GM21423 (cell line): Measurements from ENCODE around the gene IL1RAPL1.

Source experiments
- ATAC-seq: cut with Tn5 transposase; IDR thresholded peaks from one replicate; pipeline ENCODE4 v1.9.1; 2021; ENCODE audit warnings: mild to moderate bottlenecking, moderate library complexity; ENCODE audit not compliant: unreplicated experiment

IL1RAPL1 gene

DNA sequence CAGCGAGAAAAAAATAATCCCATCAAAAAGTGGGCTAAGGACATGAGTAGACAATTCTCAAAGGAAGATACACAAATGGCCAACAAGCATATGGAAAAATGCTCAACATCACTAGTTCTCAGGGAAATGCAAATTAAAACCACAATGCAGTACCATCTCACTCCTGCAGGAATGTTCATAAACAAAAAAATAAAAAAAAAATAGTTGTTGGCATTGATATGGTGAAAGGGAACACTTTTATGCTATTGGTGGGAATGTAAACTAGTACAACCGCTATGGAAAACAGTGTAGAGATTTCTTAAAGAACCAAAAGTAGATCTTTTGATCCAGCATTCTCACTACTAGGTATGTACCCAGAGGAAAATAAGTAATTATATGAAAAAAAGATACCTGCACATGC lies 1119.8 kb downstream of the IL1RAPL1 start:
- ATAC-seq: no peak

DNA sequence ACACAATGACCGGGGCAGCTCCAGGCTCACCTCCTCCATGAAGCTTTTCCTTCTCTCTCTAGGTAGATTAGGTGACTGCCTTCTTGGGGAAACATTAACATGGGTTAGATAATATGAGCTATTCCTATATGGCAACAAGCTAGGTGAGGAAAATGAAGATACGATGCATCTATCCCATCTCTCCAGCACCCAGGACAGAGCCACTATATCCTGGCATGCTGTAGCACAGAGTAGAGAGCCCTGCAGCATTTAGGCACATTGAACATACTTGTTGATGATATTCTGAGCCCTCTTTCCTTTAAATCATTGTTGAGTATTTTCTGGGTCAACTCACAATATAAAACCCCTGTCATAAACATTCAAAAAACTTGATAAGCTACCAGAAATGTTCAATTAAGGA lies 1133.9 kb downstream of the IL1RAPL1 start:
- ATAC-seq: no peak

DNA sequence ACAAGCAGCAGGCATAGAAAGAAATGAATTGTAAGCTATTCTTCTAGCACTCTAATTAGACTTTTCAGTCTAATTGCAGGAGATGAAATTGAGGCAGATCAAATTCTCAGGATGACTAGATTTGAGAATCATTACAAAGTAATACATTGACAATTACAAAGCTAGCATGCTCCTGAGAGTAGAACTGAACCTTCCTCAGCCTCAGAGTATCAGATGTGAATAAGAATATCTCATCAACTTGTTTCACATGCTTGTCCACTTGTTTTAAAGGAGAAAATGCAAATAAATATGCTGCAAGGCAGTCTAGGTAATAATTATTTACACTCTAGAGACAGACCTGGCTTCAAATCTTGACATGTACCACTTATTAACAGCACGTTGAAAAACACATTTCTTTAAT lies 1137.1 kb downstream of the IL1RAPL1 start:
- no peak for ATAC-seq

DNA sequence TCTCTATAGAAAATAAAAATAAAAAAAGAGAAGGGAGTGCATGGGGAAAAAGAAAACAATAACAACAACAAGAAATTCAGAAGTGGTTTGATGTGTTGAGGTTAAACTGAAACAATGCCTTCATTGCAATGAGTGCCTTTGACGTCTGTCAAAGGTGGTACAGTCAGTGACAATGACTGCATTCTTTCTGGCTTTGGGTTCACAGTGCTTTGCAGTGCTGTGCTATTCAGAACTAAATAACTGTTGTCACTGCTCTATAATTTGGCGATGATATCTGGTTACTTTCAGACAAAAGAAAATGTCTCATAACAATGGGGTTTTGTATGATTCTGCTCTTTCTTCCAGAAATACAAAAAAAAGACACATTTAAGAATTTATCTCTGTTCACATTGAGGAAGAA lies 1139.6 kb downstream of the IL1RAPL1 start:
- ATAC-seq: no peak

DNA sequence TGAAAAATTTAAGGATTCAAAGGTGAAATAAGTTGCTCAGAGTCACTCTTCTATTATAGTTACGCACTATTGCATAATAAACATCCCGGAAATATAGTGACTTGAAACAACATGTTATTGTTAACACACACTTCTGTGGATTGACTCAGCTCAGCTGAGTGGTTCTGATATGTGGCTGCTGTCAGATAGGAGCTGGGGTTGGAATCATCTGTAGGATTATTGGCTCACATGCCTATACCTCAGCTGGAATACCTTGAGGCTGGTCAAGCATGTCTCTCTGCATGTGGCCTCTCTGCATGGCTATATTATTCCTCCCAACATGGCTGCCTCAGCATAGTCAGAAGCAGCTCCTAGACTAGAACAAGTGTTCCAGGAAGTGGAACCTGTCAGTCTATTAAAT lies 1141.4 kb downstream of the IL1RAPL1 start:
- ATAC-seq: no peak

DNA sequence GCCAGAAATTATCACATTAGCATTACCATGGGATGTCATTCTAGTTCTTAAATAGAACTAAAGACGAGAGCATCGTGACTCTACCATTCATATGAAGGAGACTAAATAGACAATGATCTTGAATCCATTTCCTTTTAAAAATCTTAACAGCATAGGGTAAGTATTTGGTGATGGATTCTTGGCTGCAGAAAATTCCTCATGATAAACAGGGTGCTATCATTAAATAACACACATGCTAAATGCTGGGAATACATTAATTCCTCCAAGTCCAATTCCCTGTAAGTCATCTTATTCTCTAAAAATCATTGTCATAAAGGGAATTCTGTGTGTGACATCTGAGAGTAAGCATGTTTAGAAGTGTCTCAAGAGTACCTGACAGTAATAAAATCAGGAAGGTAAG lies 1157.7 kb downstream of the IL1RAPL1 start:
- ATAC-seq: no peak

DNA sequence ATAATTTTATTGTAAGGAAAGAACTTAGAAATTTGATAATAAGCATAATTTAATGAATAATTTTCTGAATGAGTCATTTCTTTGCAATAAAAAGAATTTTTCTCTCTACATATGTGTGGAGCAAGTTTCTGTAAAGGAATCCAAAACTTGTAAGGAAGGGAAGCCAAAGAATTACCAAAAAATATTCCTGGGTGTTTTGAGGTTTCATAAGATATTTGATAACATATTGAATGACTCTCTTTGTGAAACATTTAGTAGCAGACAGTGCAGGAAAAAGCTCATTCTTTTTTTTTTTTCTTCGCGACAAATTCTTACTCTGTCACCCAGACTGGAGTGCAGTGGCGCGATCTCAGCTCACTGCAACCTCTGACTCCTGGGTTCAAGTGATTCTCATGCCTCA lies 1159.1 kb downstream of the IL1RAPL1 start:
- no peak for ATAC-seq

DNA sequence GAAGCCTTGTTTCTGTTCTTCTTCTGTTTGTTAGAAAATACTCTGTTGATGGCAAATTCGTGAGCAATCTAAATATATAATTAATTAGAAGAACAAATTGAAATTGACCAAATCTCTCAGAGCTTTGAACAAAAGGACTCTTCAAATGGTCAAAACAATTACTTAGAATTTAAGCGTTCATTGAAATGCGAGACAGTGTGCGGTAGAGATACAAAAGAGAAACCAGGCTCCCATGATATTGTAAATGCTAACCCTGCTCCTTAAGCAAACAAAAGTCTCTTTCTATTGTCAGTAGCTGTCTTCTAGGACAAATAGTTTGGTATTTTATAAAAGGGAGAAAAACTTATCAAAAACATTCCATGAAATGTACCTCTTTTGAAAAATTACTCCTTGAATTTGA lies 1174.8 kb downstream of the IL1RAPL1 start:
- no peak for ATAC-seq

DNA sequence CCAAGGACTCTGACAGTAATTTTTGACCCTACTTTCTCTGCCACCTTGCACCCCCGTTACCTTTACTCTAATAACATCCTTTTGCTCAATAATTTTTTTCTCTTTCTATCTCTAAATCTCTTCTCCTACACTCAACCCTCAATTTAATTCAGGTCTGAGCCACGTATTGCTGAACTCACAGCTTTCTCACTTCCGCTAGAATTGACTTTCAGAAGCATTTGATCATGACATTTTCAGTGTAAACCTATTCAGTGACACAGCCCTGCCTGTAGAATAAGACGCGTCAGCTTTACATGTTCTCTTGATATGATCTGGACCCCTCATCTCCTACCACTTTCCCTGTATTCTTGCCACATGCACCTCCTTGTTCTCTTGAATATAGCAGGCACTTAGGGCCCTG lies 1188.6 kb downstream of the IL1RAPL1 start:
- ATAC-seq: no peak

DNA sequence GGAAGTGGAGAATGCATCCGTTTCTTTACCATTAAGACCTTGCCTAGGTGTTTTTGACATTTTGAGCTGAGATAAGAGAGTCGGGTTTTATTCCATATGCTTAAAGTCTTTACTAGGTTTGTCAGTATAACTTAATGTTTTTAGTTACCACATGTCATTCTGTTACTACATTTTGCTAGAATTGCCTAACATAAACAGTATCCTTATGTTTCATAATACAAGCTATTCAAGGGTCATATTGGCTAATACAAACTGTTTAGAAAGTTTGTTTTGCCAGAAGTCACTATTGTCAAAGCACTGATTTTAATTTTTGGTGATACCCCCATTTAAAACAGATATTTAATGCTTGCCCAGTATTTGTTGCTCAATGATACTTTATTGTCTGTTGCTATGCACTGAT lies 1200.4 kb downstream of the IL1RAPL1 start:
- ATAC-seq: no peak

DNA sequence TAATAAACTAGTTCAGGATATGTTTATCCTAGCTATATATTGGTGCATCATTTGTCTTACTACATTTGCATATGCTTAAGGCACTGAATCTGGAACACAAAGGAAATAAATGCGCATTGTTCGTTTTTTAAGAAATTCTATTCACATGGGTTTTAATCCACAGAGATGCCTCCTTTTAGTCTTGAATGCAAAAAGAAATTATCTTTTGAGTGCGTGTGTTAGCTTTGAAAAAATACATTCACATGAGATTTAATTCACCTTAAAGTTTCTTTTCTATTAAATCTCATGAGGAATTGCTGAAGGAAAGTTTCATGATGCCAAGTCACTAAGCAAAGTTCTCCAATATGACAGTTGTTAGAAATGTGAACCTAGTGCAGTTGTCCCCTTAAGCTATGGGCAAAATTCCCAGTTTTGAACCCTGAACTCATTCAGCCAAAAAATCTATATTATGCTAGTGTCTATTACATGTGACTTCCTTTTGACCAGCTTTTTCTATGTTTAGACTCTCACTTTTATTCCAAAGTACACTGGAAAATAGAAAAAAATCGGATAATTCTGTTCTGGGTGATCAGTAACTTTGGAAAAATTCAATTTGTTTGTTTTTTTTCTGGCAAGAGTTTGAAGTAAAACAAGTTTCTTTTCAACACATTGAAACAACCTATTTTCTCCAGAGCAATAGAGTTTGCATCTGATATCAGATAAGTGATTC lies 1201.9 kb downstream of the IL1RAPL1 start:
- ATAC-seq: no peak

DNA sequence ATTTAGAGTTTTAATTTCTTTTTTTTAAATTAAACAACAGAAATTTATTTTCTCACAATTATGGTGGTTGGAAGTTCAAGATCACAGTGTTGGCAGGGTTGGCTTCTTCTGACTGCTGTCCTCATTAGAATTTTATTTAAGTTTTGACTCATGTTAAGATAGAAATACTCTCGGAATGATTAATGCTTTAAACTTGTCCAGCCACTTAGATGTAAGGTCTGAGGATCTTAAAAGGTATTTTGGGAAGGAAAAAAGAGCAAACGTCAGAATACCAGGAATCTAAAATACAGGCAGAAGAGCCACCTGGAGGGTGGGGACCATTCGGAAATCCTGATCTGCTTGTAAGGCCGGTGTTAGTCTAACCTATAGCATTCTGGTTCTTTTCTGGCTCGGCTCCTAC lies 1205.1 kb downstream of the IL1RAPL1 start:
- ATAC-seq: no peak

DNA sequence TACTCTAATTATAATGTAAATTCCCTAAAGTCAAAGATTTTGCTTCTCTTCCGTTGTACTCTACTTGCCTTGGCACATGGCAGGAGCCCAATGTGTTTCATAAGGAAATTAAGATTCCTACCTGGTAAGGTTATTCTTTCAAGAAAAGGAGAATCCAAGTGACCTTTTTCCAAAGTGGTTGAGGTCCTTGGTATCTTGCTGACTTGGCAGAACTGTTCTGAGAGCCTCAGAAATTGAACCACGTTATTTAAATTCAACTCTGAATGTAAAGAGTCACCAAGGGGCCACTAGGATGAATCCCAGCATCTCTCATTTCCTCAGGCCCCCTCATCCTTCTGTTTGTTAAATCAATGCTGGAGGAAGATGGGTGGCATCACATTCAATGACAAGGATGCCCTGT lies 1209.9 kb downstream of the IL1RAPL1 start:
- no peak for ATAC-seq

DNA sequence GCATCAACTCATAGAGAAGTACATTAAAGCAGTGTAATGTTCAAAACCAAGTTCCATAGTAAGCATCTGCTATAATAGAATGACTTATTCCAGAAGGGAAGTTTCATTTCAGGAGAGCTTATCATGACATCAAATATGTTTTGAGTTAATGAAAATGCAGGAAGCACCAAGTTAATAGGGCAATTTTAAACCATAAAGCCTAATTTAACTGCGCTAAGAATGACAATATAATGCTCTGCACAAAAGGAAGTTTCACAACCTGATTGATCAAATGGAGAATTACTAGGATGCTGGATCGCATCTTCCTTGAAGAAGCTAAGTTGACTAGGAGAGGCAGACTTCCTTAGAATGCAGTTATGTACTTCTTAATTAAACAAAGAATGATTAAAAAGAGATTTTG lies 1211.2 kb downstream of the IL1RAPL1 start:
- no peak for ATAC-seq

DNA sequence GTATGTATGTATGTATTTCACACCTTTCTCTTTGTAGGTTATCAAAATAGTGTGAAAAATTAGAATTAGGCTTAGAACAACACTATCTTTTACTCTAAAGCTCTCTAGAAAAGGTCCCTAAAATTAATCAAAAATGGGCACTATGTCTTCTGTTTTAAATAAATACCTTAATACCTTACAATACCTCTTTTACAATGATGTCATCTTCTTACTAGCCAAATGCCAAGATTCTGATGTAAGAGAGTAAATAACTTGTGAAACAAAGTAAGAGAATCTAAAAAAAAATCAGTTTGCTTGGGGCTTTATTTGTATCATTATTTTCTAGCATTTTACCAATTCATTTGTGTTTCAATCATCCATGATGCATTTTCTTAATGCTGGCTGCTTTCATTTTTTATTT lies 1225.9 kb downstream of the IL1RAPL1 start:
- no peak for ATAC-seq

DNA sequence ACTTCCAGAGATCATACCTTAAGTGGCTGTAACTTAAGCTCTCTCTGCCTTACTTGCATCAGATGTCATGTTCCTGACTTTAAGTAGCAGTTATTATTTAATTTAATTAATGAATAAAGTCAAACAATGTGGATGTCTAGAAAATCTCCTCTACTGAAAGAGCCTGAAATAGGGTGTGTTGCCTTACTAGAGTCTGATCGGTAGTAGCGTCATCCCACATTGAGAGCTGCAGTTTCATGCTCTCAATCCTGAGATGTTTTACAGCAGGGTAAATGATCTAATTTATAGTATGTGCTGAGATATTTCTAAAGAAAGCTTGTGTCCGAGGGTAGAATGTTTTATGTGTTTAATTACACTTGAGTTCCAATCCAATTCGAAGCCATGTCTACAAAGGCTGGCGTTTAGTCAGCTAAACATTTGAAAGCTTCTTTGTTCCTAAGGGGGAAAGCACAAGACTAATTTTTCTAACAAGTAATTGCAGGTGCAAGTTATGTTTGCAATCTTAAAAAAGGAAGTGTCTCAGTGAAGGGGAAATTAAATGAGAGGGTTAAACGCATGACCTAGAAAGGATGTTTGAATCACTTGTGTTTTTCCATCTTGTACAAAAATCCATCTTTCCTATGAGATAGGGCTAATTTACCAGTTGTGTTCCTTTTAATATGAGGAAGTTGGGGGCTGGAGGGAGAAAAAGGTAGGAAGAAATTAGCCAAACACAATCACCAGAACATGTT lies 1237.1 kb downstream of the IL1RAPL1 start:
- ATAC-seq: no peak

DNA sequence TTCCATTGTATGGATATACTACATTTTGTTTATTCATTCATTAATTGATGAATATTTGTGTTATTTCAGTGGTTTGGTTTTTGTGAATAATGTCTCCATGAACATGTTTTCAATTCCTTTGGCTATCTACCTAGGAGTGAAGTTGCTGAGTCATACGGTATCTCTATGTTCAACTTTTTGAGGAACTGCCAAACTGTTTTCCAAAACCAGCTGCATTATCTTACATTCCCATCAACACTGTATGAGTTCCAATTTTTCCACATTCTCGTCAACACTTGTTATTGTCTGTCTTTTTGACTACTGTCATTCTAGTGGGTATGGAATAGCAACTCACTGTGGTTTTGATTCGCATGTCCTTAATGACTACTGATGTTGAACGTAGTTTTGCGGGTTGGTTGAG lies 1239.5 kb downstream of the IL1RAPL1 start:
- ATAC-seq: no peak

DNA sequence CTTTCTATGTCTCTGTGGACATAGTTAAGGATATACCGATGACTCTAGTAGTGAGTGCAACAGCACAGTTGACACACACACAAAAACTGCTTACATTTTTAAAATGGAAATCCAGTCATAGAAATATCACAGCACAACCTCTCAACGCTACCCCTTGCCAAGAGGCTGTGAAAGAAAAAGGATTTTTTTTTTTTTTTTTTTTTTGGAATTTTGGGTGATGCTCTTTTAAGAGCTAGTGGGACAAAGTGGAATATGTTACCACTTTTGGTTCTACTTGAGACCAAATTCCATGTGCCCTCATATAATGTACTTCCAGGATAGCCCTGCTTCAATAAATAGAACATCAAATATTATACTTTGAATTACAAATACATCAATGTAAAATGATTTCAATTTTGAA lies 1247.1 kb downstream of the IL1RAPL1 start:
- ATAC-seq: no peak

DNA sequence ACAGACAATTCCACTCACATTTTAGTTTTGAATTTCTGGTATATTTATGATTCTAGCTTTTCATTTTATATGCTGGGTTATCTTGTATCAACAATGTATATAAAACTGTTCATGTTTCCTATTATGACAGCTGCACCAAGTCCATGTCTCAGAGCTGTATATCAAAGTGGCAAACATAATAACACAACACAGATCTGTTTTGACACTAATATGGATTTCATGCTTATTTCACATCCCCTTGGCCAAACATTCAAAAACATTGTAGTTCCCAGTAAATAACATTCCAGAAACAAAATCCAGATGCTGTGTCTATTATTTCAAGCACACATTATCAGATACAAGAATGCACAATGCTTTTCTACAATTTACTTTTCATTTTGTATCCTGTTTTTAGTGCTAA lies 1247.5 kb downstream of the IL1RAPL1 start:
- ATAC-seq: no peak

DNA sequence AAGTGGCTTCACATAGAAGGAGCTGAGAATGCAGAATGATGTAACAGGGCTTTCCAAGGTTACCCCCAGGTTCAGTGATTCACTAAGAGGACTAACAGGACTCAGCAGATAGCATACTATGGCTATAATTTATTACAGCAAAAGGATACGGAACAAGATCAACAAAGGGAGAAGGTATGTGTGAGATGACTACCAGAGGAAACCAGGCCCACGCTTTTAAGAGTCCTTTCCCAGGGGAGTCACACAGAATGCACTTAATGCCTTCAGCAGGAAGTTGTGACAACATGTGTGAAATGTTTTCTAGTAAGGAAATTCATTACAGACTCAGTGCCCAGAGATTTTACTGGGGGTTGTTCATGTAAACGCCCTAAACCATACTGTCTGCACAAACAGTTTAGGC lies 1254.5 kb downstream of the IL1RAPL1 start:
- ATAC-seq: no peak

DNA sequence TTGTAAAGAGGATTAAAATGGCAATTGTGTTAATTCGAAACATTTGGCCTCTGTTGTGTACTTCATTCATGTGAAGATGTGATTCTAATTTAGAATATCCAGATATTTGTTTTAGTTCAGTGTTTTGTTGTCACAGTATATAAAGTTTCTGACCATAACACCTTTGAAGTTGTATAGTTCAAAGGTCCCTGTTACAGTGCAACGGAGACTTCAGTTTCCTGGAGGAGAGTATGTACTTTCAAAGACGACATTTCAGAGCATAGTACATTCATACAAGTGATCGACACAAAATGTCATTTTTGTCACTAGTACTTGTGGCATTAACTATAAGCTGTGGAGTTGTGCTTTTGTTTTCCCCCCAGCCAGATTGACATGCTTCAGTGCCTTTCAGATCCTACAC lies 1255.3 kb downstream of the IL1RAPL1 start:
- ATAC-seq: no peak

DNA sequence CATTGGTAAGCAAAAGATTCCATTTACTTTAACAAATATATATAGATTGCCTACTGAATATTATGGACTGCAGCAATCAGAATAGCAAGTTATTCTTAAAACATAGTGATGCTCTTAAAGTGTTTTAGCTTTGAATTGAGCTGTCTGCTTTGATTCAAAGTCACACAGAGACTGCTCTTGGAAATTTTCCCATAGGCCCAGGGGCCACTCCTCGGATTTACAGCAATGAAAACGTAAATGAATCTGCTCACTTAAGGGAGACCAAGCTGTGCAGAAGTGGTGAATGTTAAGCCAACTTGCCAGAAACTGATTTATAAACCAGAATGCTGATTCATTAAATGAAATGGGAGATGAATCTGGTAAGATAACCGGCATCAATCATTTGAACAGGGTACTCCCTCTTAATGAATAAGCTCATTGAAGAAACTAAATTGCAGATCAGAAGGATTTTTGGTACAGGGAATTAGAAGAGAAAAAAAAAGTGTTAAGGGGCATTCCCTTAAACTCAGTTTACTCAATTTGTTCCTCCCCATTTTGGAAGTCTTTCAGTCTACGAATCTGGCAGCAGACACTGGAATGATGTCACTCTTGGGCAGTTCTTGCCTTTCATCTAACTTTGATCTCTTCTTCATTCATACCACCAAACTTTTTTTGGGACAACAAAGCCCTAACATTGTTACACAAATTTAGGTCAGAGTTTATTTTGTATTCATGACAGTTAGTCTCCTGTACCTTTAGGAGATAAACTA lies 1264.8 kb downstream of the IL1RAPL1 start:
- no peak for ATAC-seq
